PFSK-1 (cell line): ENCODE measurements around the gene PALLD.

Source experiments
- FOXP2 ChIP-seq: optimal IDR thresholded peaks from 2 replicates; pipeline ENCODE3; 2011; ENCODE audit warnings: borderline replicate concordance, control low read depth, inconsistent platforms; ENCODE audit not compliant: insufficient read depth; ENCODE audit errors: extremely low read length, extremely low read depth
- POLR2AphosphoS5 ChIP-seq: IDR thresholded peaks from 2 replicates; pipeline ENCODE4 v1.6.1; 2012; ENCODE audit warnings: low read depth, mild to moderate bottlenecking, control low read depth, low read length, moderate library complexity
- REST ChIP-seq, 2 experiments: IDR thresholded peaks; 2 replicates each; pipeline versions ENCODE4 v1.6.1 to v1.8.0; 2011 to 2012; ENCODE audit warnings: low read depth in 2 of 2, low read length in 2 of 2, control low read depth in 1 of 2, inconsistent platforms in 1 of 2, mild to moderate bottlenecking in 1 of 2, moderate library complexity in 1 of 2; ENCODE audit not compliant: insufficient read depth in 1 of 2
- SIN3A ChIP-seq: IDR thresholded peaks from 2 replicates; pipeline ENCODE4 v1.6.1; 2012; ENCODE audit warnings: mild to moderate bottlenecking, low read length, moderate library complexity, borderline replicate concordance; ENCODE audit not compliant: insufficient read depth
- TAF1 ChIP-seq: IDR thresholded peaks from 2 replicates; pipeline ENCODE4 v1.6.1; 2012; ENCODE audit warnings: low read length, control low read depth, borderline replicate concordance; ENCODE audit not compliant: insufficient read depth

The PALLD gene

GRCh38 chr4:168790898-168791297 is 294.0 kb downstream of the PALLD start:
- no peak for TF ChIP-seq SIN3A
- no peak for TF ChIP-seq REST (IDR thresholded peaks at IDR 0.05; ENCODE audit: insufficient read depth in 1 of 2, low read depth in 2 of 2, low read length in 2 of 2)
- no peak for TF ChIP-seq TAF1
- no peak for TF ChIP-seq FOXP2
- TF ChIP-seq POLR2AphosphoS5, result no peak

GRCh38 chr4:168791376-168791775 is 294.5 kb downstream of the PALLD start:
- no peak for TF ChIP-seq FOXP2
- TF ChIP-seq SIN3A, result no peak
- TF ChIP-seq REST (IDR thresholded peaks at IDR 0.05; ENCODE audit: insufficient read depth in 1 of 2, low read depth in 2 of 2, low read length in 2 of 2), result no peak
- TF ChIP-seq TAF1, result no peak
- no peak for TF ChIP-seq POLR2AphosphoS5

DNA sequence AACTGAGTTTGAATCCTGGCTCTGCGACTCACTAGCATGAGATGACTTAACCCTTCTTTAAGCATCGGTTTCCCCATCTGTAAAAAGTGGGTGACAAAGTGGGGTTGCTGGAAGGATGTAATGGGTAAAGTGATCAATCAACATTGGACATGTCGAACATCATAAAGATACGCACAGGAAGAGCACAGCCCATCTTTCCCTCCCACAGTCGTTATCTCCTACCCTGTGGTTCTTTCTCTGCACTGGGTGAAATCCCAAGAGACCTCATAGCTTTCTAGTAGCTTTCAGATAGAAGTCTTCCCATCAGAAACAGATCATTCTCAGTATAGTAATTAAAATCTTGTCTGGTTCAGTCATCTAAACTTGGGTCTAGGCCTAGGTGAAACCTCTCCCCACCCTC is 296.7 kb downstream of the PALLD start:
- TF ChIP-seq POLR2AphosphoS5 (no peak), FOXP2 (no peak), REST (IDR thresholded peaks at IDR 0.05; ENCODE audit: insufficient read depth in 1 of 2, low read depth in 2 of 2, low read length in 2 of 2) (no peak), SIN3A (no peak), TAF1 (no peak)

GRCh38 chr4:168794092-168794707 is 297.3 kb downstream of the PALLD start:
- TF ChIP-seq TAF1 (no peak), SIN3A (no peak), REST (IDR thresholded peaks at IDR 0.05; ENCODE audit: insufficient read depth in 1 of 2, low read depth in 2 of 2, low read length in 2 of 2) (no peak), POLR2AphosphoS5 (no peak), FOXP2 (no peak)

GRCh38 chr4:168794881-168795280 is 298.0 kb downstream of the PALLD start:
- TF ChIP-seq SIN3A (no peak), POLR2AphosphoS5 (no peak), TAF1 (no peak), FOXP2 (no peak), REST (IDR thresholded peaks at IDR 0.05; ENCODE audit: insufficient read depth in 1 of 2, low read depth in 2 of 2, low read length in 2 of 2) (no peak)
